Stomach smooth muscle (tissue), 2 donors: Measurements from ENCODE around the gene AQP2.

Experiments used
- H3K27ac ChIP-seq: one replicate; pipeline ENCODE4 v1.7.0; 2013; ENCODE audit warnings: mild to moderate bottlenecking, low read length, inconsistent platforms
- H3K27me3 ChIP-seq, 2 donors: one replicate each; pipeline ENCODE4 v1.7.0; 2013; ENCODE audit warnings: low read length in 2 of 2; ENCODE audit not compliant: insufficient read depth in 2 of 2, control insufficient read depth in 1 of 2
- H3K36me3 ChIP-seq, 2 donors: one replicate each; pipeline ENCODE4 v1.7.0; 2013; ENCODE audit warnings: low read length in 2 of 2; ENCODE audit not compliant: control insufficient read depth in 2 of 2, insufficient read depth in 2 of 2
- H3K4me1 ChIP-seq: one replicate; pipeline ENCODE4 v1.7.0; 2013; ENCODE audit warnings: low read length; ENCODE audit not compliant: control insufficient read depth, insufficient read depth
- H3K4me3 ChIP-seq, 2 donors: one replicate each; pipeline ENCODE4 v1.7.0; 2013; ENCODE audit warnings: low read length in 2 of 2
- H3K9ac ChIP-seq, 2 donors: one replicate each; pipeline ENCODE4 v1.7.0; 2013; ENCODE audit warnings: low read length in 2 of 2, mild to moderate bottlenecking in 1 of 2
- H3K9me3 ChIP-seq, 2 donors: one replicate each; pipeline ENCODE4 v1.7.0; 2013; ENCODE audit warnings: low read length in 2 of 2; ENCODE audit not compliant: control insufficient read depth in 2 of 2
- donor health status: healthy.
- donor health status: Pancreatic carcinoma.

The AQP2 gene

DNA sequence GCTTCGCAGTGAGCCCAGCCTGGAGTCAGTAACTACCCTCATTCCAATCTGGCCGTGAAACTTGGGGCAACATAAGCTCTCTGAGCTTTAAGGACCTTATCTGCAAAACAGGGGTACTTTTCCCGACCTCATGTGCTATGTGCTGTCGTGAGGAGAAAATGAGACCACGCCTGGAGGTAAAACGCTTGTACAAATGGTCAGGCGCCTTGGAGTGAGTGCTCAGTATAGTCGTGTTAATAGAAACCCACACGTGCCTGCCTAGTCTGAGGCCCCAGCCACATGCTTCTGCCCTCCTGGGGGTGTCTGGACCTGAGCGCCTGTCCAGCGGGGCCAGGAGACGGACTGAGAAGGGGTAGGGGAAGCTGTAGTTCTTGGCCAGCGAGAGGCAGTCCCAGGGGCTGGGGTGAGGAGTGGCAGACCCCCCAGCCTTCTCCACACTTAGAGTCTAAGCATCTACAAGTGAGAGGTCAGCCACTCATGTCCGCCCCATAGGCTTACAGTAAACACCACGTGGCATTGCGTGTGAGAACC is 16.0 kb downstream of the AQP2 start:
- no peak overlapping the region for H3K9ac ChIP-seq
- peaks cover 4 to 11% of the 10 kb centered on the region in 2 donors for H3K27me3 ChIP-seq
- H3K27ac ChIP-seq: no peak overlapping the region

DNA sequence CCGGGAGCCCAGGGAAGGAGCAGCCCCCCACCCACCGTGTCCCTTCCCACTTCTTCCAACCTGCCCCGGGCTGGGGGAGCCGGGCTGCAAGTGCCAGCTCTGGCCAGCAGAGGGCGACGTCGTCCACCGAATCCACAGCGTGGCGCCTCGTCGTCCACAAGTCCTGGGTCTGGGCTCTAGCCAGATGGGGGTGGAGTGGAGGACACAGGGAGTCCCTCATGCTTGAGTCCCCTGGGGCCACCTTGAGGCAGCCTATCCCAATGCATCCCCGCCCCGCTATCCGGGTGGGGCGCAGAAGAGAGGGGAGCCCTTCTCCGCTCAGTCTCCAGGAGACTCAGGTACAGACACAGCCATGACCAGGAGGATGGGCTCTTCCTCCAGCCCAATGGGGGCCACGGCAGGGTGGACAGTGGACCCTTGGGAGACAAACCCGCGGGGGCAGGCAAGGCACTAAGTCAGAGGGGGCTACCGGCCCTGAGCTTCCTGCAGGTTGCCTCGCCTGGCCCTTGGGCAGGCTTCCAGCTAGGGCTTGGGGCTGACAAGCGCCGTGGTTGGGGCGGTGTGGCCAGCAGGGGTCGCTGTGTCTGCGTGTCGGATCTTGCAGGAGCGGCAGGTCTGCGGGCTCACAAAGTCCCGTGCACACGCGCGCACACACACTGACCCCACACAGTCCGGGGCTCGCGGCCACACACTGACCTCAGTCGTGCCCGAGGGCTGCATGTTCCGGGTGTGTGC is 16.7 kb downstream of the AQP2 start:
- Histone ChIP-seq H3K27me3 (peaks cover 4 to 11% of the 10 kb centered on the region in 2 donors), H3K9ac (peak overlapping the region; percentile 6 to 21), H3K27ac (no peak overlapping the region), H3K9me3 (no peaks in the 10 kb centered on the region), H3K4me1 (peaks cover 14% of the 10 kb centered on the region), H3K4me3 (peak overlapping the region; percentile 74 to 75), H3K36me3 (no peaks in the 10 kb centered on the region)

More for the DNA sequence above, 16.0 kb downstream of the AQP2 start:
- Histone ChIP-seq H3K4me3 (no peak overlapping the region), H3K4me1 (peaks cover 14% of the 10 kb centered on the region), H3K9me3 (no peaks in the 10 kb centered on the region), H3K36me3 (no peaks in the 10 kb centered on the region)

DNA sequence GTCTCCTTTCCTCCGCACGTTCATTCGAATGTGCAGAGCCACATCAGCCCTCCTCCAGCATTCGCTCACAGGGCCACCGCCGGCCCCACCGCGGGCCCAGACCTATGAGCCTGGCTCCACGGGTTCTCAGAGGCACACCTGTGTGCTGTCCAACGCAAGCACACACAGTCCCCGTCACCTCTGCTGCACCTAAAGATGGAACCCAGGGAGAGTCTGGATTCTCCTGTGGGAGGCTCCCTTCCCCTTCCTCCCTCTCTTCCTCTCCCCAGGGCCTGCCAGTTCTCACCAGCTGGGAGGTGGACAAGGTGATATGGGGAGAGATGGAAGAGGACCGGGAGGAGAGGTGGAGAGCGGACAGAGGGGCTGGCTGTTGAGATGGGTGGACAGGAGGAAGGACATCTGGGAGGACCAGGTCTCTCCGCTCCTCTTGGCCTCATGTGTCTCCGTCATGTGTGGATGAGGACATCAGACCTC is 17.3 kb downstream of the AQP2 start:
- Histone ChIP-seq H3K27ac (no peak overlapping the region), H3K9me3 (no peaks in the 10 kb centered on the region), H3K4me3 (peak overlapping the region; percentile 74 to 75), H3K9ac (no peak overlapping the region), H3K27me3 (peaks cover 4 to 11% of the 10 kb centered on the region in 2 donors), H3K36me3 (no peaks in the 10 kb centered on the region), H3K4me1 (peaks cover 14% of the 10 kb centered on the region)

- peaks cover 4 to 11% of the 10 kb centered on the region in 2 donors for H3K27me3 ChIP-seq
- H3K36me3 ChIP-seq: no peaks in the 10 kb centered on the region
- no peaks in the 10 kb centered on the region for H3K9me3 ChIP-seq
- H3K27ac ChIP-seq: no peak overlapping the region
- no peak overlapping the region for H3K9ac ChIP-seq
- no peak overlapping the region for H3K4me3 ChIP-seq
- H3K4me1 ChIP-seq: peaks cover 14% of the 10 kb centered on the region
Observed at GRCh38 chr12:49968471-49968870, 17.9 kb downstream of the AQP2 start.

DNA sequence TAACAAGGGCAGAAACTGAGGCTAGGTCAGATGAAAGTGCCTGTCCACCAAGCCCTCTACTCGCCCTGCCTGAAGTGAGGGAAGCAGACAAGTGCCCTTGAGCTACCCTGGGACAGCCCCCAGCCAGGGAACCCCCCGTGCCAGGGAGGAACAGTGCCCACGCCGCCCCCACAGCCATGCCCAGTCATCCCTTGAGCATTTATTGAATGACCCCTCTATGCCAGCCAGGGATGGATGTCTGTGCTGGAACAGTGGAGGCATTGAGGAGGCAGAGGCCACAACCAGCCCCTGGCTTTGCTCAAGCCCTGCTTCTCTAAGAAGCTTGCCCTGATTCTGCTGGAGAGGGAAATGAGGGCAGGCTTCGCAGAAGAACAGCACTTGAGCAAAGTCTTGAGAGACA is 18.5 kb downstream of the AQP2 start:
- H3K4me3 ChIP-seq: no peak overlapping the region
- no peaks in the 10 kb centered on the region for H3K36me3 ChIP-seq
- H3K9me3 ChIP-seq: no peaks in the 10 kb centered on the region
- no peak overlapping the region for H3K27ac ChIP-seq
- H3K27me3 ChIP-seq: peaks cover 4 to 11% of the 10 kb centered on the region in 2 donors
- peaks cover 16% of the 10 kb centered on the region for H3K4me1 ChIP-seq
- no peak overlapping the region for H3K9ac ChIP-seq

DNA sequence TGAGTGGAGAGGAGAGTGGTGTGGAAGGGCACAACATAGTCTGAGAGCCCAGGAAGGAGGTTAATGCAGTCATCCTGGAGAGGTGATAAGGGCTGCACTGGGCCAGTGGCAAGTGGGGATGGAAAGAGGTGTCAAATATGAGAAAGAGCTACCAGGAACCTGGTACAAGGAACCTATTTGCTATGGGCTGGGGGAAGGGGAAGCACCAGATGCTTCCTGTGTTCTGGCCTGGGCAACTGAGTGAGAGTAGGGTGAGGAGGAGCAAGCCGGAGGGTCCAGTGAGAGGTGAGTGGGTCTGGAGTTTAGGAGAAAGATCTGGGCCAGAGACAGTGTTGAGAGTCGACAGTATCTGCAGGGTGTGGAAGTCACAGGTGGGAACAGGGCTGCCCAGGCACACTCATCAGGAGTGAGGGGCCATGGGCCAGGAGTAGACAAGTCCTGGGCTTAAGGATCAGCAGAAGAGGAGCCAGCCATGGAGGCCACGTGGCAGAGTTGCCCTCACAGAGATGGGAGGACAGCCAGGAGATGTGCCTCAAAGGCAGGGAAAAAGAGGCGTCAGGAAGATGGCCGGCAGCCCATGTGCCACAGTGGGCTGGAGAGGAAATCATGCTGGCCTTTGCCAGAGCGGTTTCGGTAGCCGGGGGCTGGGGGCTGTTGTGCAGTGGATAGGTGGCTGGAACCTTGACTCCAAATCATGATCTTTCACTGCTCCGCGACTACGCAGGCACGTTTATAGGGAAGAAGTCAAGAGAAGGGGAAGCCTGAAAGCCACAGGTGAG is 19.3 kb downstream of the AQP2 start:
- no peak overlapping the region for H3K4me3 ChIP-seq
- no peaks in the 10 kb centered on the region for H3K36me3 ChIP-seq
- H3K9me3 ChIP-seq: no peaks in the 10 kb centered on the region
- no peak overlapping the region for H3K27ac ChIP-seq
- H3K9ac ChIP-seq: no peak overlapping the region
- peaks cover 24% of the 10 kb centered on the region for H3K4me1 ChIP-seq
- H3K27me3 ChIP-seq: peaks cover 4 to 11% of the 10 kb centered on the region in 2 donors

GRCh38 chr12:49970658-49971057 is 20.1 kb downstream of the AQP2 start:
- no peak overlapping the region for H3K9ac ChIP-seq
- peaks cover 32% of the 10 kb centered on the region for H3K4me1 ChIP-seq
- H3K36me3 ChIP-seq: no peaks in the 10 kb centered on the region
- H3K27ac ChIP-seq: no peak overlapping the region
- H3K4me3 ChIP-seq: no peak overlapping the region
- H3K27me3 ChIP-seq: peaks cover 4 to 11% of the 10 kb centered on the region in 2 donors
- H3K9me3 ChIP-seq: no peaks in the 10 kb centered on the region

DNA sequence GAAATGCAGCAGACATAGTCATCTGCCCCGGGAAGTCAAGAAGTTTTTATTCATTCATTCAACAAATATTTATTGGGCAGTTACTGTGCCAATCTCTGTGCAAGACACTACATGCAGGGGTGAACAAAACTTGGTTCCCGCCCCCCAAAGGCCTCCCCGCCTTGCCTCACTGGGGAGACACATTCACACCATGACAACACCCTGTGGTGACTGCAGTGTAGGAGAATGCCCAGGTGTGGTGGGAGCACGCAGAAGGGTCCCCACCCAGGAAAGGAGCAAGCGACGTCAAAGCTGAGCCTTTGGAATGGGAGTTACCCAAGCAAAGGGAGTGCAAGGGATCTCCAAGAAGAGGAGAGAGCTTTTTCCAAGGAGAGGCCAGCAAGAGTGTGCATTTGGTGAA is 20.6 kb downstream of the AQP2 start:
- Histone ChIP-seq H3K9me3 (no peaks in the 10 kb centered on the region), H3K9ac (no peak overlapping the region), H3K4me1 (peaks cover 33% of the 10 kb centered on the region), H3K27ac (no peak overlapping the region), H3K4me3 (no peak overlapping the region), H3K36me3 (no peaks in the 10 kb centered on the region), H3K27me3 (peaks cover 4 to 11% of the 10 kb centered on the region in 2 donors)

DNA sequence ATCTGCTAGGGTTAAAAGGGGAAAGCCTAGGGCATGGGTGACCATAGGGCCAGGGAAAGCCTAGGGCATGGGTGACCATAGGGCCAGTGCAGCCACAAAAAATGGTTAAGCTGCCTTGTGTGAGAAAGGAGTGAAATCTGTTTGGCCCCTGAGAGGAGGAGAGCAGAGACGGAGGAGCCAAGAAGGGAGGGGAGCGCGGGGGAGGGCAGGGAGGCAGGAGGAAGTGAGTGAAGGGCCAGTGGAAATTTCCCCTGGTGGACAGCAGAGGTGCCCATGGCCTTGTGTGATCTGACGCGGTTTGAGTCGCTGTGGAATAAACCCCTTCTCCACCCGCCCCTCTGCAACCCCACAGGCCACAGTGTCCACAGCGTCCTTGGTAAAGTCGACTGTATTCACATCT is 21.6 kb downstream of the AQP2 start:
- Histone ChIP-seq H3K27ac (no peak overlapping the region), H3K27me3 (peaks cover 4 to 11% of the 10 kb centered on the region in 2 donors), H3K4me3 (no peak overlapping the region), H3K36me3 (no peaks in the 10 kb centered on the region), H3K9me3 (no peaks in the 10 kb centered on the region), H3K4me1 (peaks cover 27% of the 10 kb centered on the region), H3K9ac (no peak overlapping the region)

- no peak within 1 kb of the TSS for H3K4me3 ChIP-seq
- H3K9me3 ChIP-seq: no peaks in the 10 kb centered on the region
- peaks cover 21% of the 10 kb centered on the region for H3K4me1 ChIP-seq
- peaks cover 4 to 9% of the 10 kb centered on the region in 2 donors for H3K27me3 ChIP-seq
- no peak within 1 kb of the TSS for H3K27ac ChIP-seq
- no peaks in the 10 kb centered on the region for H3K36me3 ChIP-seq
- H3K9ac ChIP-seq: no peak within 1 kb of the TSS
Observed at GRCh38 chr12:49972641-49973360, 22.3 kb downstream of the AQP2 start, which contains the start of gene AQP6. AQP6 (plus strand) TSS chr12:49972947; CDS start chr12:49973174, 227 bp downstream.
